Nucleus accumbens (tissue), 56 donors: ENCODE results near the gene HPGDS.
"Not testable (repeated sequence)": the region's sequence is repeated elsewhere in the genome, so short reads cannot be mapped to it uniquely, and the experiment has no call there.

Source experiments
- DNase-seq, 56 donors: peaks; one replicate each; lab custom pipeline; 2025; lab: John Stamatoyannopoulos, UW

HPGDS gene

DNA sequence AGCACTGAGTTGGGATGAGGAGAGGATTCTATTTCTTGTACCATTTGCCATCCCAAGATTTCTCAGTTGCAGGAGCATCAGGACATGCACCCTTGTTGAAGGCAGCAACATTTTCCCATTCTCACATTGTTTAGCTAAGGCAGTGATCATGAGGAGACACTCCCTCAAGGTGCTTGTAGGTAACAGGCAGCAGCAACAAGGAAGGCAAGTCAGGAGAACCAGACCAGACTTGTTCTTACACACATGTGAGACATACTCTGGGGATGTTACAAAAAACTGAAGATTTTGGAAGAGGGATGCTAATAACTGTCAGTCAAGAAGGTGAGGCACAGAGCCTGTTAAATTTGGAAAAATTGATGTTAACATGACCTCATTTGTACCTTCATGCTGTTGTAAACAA lies 15.5 kb upstream of the HPGDS start:
- DNase-seq: no peak

DNA sequence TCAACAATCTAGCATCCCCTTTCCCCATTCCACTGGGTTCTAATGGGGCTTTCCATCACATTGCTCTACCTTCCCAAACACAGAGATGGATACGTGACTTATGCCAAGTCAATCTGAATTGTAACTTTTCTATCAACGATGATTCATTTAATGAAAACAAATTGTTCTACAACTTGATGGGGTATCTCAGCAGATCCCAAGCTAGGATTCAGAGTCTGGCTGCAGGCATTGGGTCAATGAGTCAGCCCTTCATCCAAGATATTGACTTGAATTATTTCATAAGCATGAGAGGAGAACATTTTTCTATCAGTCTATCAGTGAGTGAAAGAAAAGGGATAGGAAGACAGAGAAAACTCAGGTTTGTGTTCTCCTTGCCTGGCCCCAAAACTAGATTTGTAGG lies 15.0 kb upstream of the HPGDS start:
- DNase-seq: no peak

DNA sequence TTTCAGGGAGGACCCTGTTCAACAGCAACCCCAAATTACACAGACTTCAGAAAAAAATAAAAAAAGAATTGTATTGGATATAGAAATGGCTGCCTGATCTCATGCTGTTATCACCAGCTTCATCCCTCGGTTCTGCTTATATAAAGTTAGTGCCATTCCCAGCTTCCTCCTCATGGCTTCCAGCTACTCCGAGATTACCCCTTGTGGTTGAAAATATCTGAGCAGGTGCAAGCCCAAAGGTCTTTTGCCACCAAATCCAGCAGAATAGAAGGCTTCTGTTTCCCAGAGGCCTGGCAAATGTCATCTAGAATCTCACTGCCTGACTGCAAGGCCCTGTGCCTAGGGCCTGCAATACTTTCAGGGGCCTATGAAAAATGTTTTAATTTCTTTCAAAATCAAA lies 13.8 kb upstream of the HPGDS start:
- no peak for DNase-seq

DNA sequence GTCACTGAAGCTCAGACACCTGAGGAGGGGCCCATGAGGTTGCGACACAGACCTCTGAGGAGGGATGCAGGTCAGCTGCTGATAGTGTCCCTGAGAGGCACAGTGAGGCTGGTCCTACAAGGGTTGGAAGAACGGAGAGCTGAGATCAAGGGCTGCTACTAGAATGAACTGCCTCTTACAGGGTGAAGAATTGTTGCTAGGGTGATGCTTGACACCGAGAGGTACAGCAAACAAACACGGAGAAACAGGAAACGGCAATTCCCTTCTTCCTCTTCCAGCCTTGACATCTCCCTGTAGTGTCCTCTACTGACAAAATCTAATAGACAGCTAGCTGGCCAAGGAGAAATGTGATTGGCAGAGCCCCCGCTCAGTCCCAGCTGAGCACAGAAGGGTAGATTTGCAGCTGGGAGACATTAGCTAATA lies 11.8 kb upstream of the HPGDS start:
- no peak for DNase-seq

DNA sequence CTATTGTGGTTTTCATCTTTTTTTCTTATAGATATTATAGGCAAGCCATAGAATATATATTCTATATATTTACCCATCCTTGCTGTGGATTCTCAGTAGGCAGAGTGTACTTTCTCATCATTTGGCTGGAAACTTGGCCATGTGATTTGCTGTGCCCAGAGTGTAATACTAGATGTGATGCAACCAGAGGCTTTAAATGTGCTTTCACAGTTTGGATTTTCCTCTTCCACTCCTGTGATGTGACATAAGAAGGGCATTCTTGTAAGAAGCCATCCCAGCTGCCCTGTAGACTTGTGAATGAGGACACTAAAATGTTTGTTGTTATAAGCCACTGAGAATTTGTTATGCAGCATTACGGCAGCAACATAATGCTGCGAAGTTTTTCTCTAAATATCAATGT lies 10.4 kb upstream of the HPGDS start:
- DNase-seq: no peak

DNA sequence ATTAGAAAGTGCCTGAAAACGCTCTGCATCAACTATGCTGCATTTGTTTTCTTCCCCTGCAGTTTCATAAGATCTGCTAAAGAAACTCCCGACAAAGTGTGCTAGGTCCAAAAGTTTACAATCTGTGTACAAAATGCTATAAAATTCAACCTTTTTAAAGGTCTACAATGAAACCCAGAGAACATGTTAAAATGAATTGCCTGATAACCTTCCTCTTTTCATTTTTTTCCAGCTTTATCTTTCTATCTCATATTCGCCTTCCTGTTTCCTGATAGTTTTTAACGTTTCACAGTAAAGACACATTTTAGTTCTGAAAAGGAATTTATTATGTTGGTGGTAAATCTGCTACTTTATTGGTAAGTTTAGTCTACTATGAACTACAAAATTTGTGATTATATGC lies 9.5 kb upstream of the HPGDS start:
- no peak for DNase-seq

DNA sequence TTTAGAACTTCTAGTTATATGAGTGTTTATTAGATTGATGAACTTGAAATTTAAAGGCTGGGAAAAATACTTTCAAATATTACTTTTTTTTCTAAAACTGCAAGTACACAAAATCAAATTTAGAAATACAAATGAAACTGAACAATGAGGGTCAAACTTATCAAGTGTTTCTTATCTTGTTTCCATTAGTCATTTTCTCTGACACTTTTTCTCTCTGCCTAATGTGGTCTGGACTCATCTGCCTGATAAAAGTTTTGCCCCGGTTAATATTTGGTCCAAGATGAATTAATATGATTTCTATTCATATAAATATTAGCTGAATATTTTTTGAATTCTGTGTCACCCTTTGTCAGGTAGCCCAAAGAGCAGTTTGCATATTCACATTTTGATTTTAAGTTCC lies 8.7 kb upstream of the HPGDS start:
- no peak for DNase-seq

DNA sequence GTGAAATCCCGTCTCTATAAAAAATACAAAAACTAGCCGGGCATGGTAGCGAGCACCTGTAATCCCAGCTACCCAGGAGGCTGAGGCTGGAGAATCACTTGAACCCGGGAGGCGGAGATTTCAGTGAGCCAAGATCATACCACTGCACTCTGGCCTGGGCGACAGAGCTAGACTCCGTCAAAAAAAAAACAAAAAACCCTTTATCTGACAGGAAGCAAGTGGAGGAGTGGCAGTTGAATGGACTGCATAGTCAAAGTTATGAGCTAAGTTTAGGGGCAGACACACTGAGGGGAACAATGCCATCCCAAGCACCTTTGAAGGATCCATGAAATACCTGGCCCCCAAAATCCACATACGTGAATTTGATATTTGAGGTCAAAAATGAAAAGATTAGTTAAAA lies 7.5 kb upstream of the HPGDS start:
- DNase-seq: no peak

DNA sequence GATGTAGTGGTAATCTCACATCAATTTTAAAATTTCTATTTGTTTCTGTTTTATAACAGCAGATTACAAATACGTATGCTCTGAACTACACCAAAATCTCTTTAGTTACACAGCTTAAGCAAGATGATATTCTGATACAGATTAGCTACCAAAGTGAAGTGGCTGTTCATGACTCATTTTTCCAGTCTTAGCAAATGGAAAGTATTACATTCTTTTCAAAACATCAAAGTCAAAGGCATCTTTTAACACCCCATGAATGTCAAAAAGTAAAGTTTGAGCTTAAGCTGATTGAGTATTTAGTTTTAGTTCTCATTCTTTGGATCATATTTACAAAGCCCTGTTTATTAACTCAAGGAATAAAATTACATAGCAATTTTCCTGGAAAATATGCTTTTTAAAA lies 6.6 kb upstream of the HPGDS start:
- no peak for DNase-seq

DNA sequence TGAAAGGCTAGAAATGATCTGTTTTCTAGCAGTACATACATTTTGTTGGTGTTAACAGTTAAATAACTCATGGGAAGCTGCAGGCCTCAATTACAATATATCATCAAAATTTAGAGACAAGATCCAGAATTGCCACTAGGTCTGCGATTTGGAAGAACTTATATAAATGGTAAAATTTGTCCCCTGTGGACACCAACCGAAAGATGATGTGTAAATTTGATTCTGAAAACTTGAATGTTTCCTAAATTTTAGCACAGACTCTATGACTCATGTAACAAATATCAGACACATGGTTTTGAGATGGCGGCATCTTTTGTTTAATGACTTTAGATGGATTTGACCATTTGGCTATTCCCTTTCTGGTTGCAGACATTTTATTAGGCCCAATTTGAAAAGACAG lies 6.0 kb upstream of the HPGDS start:
- DNase-seq: no peak

DNA sequence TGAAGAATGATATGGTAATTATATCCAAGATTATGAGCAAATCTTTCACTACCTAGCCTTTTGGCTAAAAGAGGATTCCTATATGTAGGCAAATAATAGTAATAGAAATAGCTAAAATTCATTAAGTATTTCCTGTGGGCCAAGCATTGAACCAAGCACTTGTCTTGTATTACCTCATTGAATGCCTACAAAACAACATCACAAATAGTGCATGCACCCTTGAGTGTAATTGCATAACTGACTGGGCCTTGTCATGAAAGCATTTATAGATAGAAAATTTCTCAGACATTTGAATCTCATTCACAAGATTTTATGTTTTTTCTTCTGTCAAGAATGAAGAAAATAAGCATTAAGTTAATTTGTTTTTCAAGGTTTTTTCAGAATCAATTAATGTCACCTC lies 3.9 kb upstream of the HPGDS start:
- DNase-seq: no peak

DNA sequence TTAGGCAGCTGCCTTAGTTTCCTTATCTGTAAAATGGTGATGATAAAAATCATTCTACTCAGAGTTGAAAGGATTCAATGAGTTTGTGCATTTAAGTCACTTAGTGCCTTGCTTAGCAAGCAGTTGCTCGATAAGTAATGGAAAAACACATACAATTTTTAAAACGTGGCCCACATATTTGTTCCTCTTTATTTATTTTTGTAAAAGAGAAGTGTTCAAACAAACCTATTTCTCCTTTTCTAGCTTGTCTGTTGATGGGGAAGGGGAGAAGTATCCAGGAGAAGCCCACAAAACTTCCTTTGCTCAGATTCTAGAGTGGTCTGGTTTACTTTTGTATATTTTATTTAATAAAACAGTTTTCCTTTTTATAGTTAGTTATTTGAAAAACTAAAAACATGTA lies 3.3 kb upstream of the HPGDS start:
- DNase-seq: no peak

DNA sequence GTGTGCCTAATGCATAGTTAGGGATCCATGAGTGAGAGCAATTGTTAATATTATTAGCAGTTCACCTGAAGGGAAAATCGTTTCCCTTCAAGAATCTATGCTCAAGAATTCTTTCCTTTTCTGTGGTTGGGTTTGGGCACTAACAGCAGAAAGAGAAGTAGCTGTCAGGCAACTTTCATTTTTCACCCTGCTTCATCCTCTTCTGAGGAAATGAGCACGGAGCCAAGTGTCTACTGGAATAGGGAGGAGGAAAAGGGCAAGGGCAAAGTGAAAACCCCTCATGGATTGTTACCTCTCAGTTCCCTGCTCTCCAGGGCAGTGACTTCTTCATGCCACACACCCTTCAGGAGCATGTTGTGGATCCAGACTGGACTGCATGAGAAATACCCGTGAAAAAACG lies 2.6 kb upstream of the HPGDS start:
- no peak for DNase-seq

DNA sequence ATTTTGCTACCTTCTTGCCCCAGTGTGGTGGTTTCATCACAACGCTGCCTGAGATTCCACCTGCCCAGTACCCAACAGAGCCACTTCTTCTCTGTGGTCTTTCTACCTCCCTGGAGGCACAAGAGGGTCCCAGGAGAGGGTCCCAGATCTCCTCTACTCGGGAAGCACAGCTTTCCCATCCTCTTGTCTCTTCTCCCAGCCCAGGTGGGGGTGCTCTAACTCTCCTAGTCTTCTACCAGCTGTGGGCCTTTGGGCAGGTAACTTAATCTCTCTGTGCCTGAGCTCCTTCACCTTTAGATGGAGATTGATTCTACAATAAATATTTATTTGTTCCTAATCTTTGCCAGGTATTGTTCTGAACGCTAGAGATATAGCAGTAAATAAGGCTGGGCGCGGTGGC lies 1.8 kb upstream of the HPGDS start:
- DNase-seq: no peak

DNA sequence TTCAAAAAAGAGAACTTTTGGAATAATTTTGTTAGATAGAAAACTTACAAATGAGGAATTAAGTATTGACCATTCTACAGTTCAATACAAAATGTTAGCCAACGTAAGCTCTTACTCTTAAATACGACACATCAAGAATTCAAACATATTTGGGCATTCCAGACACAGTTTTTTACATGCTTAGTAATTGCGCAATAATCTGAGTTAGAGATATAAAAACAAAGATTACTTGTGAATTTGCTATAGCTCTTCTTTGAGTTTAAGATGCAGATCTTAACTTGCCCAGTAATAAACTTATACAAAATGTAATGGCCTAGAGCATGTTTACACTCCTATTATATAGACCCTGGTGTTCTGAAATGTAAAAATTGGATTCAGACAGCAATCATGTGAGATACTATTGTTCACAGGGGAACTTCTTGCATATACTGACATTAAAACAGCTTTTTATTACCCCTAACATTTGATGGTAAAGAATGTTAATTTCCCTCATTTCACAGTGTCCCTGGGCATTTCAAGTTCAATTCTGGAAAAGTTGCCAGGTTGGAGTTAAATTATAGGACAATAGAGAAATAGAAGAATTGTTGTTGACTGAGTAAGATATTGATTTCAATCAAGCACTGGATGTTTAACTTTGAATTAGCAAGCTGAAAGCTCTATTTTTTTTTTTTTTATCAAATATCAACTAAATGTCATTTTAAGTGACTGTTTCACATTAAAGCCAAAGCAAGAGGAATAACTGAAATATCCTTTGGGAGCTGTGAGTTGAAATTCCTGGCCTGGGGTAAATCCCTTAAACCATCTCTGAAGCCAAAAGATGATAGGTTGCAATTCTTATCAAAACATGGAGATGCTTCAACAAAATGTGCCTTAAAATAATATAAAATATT lies 910 bp downstream of the HPGDS start:
- no peak for DNase-seq

DNA sequence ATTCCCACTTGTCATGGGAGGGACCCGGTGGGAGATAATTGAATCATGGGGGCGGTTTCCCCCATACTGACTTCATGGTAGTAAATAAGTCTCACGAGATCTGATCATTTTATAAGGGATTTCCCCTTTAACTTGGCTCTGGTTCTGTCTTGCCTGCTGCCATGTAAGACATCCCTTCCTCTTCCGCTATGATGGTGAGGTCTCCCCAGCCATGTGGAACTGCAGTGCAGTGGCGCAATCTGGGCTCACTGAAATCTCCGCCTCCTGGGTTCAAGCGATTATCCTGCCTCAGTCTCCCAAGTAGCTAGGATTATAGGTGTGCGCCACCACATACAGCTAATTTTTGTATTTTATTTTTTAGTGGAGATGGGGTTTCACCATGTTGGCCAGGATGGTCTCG lies 2.9 kb downstream of the HPGDS start:
- no peak for DNase-seq

DNA sequence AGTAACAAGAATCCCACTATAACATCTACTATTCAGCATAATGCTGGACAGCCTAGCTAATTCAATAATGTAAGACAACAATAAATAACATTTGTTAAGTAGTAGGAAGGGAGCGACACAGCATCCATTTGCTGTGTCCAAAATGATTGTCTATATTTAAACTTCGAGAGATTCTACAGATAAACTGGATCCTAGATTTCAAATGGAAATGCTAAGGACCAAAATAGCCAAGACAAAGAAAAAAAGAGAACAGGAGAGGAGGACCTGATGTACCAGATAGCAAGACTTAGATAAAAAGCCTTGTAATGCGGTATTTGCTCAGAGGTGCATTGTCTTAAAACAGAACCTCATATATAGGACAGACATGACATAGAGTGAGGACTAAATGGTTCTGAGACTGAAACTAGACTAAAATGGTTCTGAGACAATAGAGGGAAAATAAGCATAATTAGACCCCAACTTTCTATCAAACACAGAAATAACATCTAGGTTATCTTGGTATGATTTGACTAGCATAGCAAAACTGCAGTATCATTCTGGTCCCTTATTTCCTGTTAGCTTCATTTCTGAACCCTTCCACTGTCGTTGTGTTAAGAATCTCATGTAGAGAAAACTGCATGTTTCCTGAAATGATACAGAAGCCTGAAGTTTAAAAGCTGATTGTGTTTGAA lies 3.8 kb downstream of the HPGDS start:
- no peak for DNase-seq

DNA sequence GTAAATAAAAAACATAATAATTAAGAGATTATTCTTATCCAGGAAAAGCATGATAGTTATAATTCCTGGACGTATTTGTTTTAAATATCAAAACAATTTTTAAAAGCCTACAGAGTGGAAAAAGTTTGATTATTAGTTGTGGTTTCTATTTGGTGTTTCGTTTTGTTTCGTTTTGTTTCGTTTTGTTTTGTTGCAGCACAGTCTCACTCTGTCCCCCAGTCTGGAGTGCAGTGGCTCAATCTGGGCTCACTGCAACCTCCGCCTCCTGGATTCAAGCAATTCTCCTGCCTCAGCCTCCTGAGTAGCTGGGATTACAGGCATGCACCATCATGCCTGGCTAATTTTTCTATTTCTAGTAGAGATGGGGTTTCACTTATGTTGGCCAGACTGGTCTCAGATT lies 5.8 kb downstream of the HPGDS start:
- not testable (repeated sequence) for DNase-seq

DNA sequence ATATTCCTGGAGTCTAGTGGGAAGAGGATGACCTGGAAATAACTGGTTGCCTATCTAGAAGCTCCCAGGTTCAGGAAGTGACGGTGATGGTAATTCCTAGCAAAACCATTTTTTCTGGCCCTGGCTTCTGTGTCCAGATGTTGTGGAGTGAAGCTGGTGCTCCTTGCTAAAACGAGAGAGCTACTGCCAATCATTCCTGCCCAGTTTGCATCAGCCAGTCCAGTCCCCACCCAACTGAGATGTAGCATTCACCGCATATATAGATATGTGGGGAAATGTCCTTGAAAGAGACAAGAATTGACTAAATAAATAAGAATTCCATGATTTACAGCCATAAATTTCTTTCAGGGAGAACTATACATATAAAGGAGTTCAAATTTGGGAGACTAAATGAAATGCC lies 6.3 kb downstream of the HPGDS start:
- DNase-seq: no peak

DNA sequence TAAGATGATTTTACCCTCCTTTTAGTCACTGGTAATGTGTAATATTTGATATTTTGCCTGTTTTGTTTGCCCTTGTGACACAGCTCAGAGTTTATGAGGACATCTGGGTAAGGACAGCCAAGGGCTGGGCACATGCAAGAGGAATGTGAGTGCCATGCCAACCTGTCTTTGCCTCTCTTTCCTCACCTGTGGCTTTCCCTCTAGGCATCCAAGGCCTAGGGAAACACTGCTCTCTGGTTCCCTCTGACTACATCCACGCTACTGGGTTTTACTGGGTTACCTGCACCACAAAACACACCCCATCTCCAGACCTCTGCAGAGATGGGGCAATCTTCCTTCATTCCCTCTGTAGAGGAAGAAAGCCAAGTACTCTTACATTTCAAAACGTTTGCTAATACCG lies 7.7 kb downstream of the HPGDS start:
- no peak for DNase-seq

DNA sequence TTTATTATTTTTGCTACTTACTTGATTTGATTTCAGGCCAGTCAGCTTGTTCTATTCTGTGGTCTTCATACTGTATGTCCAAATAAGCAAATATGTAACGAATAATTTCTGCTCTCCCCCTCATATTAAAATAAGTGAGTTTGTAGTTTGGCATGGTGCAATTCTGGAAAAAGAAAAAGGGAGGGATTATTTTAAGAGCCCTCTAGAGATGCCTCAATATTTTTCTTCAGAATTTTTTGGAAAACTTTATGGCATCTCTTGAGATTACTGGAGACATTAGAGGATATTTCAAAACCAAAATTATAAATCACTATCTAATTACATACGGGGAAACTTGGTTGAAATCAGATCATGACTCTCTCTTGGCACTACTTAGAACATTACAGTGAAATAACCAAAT lies 8.2 kb downstream of the HPGDS start:
- DNase-seq: no peak

DNA sequence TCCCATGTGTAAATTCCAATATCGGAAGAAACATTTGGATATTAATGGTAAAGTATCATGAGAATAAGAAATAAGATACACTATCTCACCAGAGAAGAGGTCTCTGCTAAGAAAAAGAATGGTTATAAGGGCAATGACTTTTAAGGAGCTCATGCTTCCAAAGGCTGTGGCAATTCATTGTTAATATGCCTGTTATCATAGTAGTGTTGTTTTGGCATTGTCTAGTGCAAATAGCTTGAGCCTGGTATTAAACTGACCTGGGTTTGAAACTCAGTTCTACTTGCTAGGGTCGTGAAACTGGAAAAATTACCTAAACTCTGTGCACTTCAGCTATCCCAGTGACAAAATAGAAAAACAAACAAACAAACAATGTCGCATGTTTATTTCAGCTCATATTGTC lies 8.8 kb downstream of the HPGDS start:
- no peak for DNase-seq
